ENCODE results near the gene GLMP.
A peak's percentile ranks its signal among the peaks of the same experiment; 100 is the strongest.

GLMP gene

GRCh38 chr1:156249593-156249992 is 45.9 kb downstream of the GLMP start:
- no peak for DNase-seq (ENCODE audit: low spot score)

GRCh38 chr1:156248323-156248683 is 47.2 kb downstream of the GLMP start:
- no peak for DNase-seq (ENCODE audit: low spot score)

GRCh38 chr1:156247460-156248322 is 47.8 kb downstream of the GLMP start, which contains the start of gene PAQR6:
Gene PAQR6, minus strand, starts transcription at chr1:156248056. Its CDS starts 1,325 bp downstream, at chr1:156246731.
- DNase-seq (ENCODE audit: low spot score), result no peak

- no peak for DNase-seq (ENCODE audit: low spot score)
Observed at GRCh38 chr1:156246781-156247459, 48.6 kb downstream of the GLMP start.

GRCh38 chr1:156246241-156246780 is 49.2 kb downstream of the GLMP start:
- no peak for DNase-seq (ENCODE audit: low spot score)

- peak; percentile 33 for DNase-seq (ENCODE audit: low spot score)
Observed at GRCh38 chr1:156245451-156246232, 49.8 kb downstream of the GLMP start.

- no peak for DNase-seq (ENCODE audit: low spot score)
Observed at GRCh38 chr1:156244712-156245111, 50.8 kb downstream of the GLMP start.

- DNase-seq (ENCODE audit: low spot score), result no peak
Observed at GRCh38 chr1:156244126-156244525, 51.4 kb downstream of the GLMP start.

GRCh38 chr1:156242738-156243137 is 52.7 kb downstream of the GLMP start:
- DNase-seq (ENCODE audit: low spot score), result no peak

Data from CD4-positive, alpha-beta T cell treated with Interleukin-2 at 100 ng/mL for 4 hours (primary cell).